ENCODE data around the gene NDUFAF8. TPM values are rescaled to one million over a fixed set of nuclear protein-coding genes. Genes with fewer than 3 reads are reported as not detected.

Gene NDUFAF8
- total RNA-seq, 1 experiment from 2014 or later: 102 TPM

GRCh38 chr17:81277421-81277820, 38.3 kb downstream of the NDUFAF8 start:
- intact Hi-C loops (cut with micrococcal nuclease): no loop called here
- TF ChIP-seq ZNF274 (IDR thresholded peaks at IDR 0.05; ENCODE audit: low read depth, low read length): no peak
- TF ChIP-seq RAD21 (IDR thresholded peaks at IDR 0.05; ENCODE audit: low read depth): no peak
- RAD21 ChIA-PET (ENCODE audit: low non-redundant PET in 1 of 2, low total read pairs in 2 of 2, uncharacterized antibody in 2 of 2, unreplicated experiment in 2 of 2): no interaction called here

GRCh38 chr17:81277946-81278693, 39.0 kb downstream of the NDUFAF8 start:
- H3K4me3 ChIP-seq (replicated peaks in 1 of 2; ENCODE audit: low read depth in 1 of 2, low read length in 2 of 2): no peak overlapping the region
- BruUV-seq (replicated peaks): no TSS peak
- H2AFZ ChIP-seq (ENCODE audit: low read depth, low read length, poor library complexity, severe bottlenecking): no peak overlapping the region
- peaks cover 42 to 54% of the 10 kb centered on the region in 2 experiments; a peak in 3 of 4 replicates for H3K36me3 ChIP-seq (ENCODE audit: control insufficient read depth in 1 of 2, insufficient read depth in 2 of 2, low read length in 2 of 2)
- no peak overlapping the region for H3K27ac ChIP-seq (ENCODE audit: low read depth, low read length)
- no peak overlapping the region for H3K9ac ChIP-seq (ENCODE audit: low read length)
- no peaks in the 10 kb centered on the region for H3K4me1 ChIP-seq (ENCODE audit: control insufficient read depth in 1 of 2, insufficient read depth in 2 of 2, low read length in 2 of 2)
- no peaks in the 10 kb centered on the region for H3K9me2 ChIP-seq (ENCODE audit: insufficient read depth)
- H3K27me3 ChIP-seq (ENCODE audit: insufficient read depth, low read length): no peaks in the 10 kb centered on the region
- no peak for TF ChIP-seq YY1 (IDR thresholded peaks at IDR 0.05; ENCODE audit: extremely low read depth, insufficient replicate concordance, low read depth, low read length)
- no peak for TF ChIP-seq POLR2AphosphoS5 (IDR thresholded peaks at IDR 0.05; ENCODE audit: low read depth, low read length)
- no peak for TF ChIP-seq ZFX (IDR thresholded peaks at IDR 0.05)
- no peak for TF ChIP-seq CTCF (IDR thresholded peaks at IDR 0.05 in 2 of 3, conservative IDR thresholded peaks at IDR 0.05 in 1 of 3; ENCODE audit: borderline replicate concordance in 1 of 3, insufficient read depth in 1 of 3, low read depth in 2 of 3, low read length in 2 of 3)
- no peaks in the 10 kb centered on the region for H3K9me3 ChIP-seq (ENCODE audit: control insufficient read depth in 1 of 2, insufficient read depth in 1 of 2, low read depth in 1 of 2, low read length in 2 of 2)
- DNase-seq (ENCODE audit: low read depth, low spot score) (no peak), ATAC-seq (no peak)
- CTCF ChIA-PET: no interaction called here
- intact Hi-C loops (cut with micrococcal nuclease): no loop called here
- POLR2A ChIA-PET: no interaction called here
- H4K20me1 ChIP-seq (ENCODE audit: insufficient read depth): no peaks in the 10 kb centered on the region
- H3K4me2 ChIP-seq (ENCODE audit: low read length): no peak overlapping the region
- H3K79me2 ChIP-seq (ENCODE audit: insufficient read depth, low read length): peaks cover 17% of the 10 kb centered on the region; the same call in 1 of the 2 replicates
- RAD21 ChIA-PET (ENCODE audit: low non-redundant PET in 1 of 2, low total read pairs in 2 of 2, uncharacterized antibody in 2 of 2, unreplicated experiment in 2 of 2): no interaction called here

More at GRCh38 chr17:81277421-81277820, 38.3 kb downstream of the NDUFAF8 start:
- ChIA-PET CTCF (no interaction called here), POLR2A (no interaction called here)
- H3K27me3 ChIP-seq (ENCODE audit: insufficient read depth, low read length): no peaks in the 10 kb centered on the region
- no peak for ATAC-seq
- no peaks in the 10 kb centered on the region for H3K9me3 ChIP-seq (ENCODE audit: control insufficient read depth in 1 of 2, insufficient read depth in 1 of 2, low read depth in 1 of 2, low read length in 2 of 2)
- BruUV-seq (replicated peaks): no TSS peak
- H3K36me3 ChIP-seq (ENCODE audit: control insufficient read depth in 1 of 2, insufficient read depth in 2 of 2, low read length in 2 of 2): peaks cover 49 to 51% of the 10 kb centered on the region in 2 experiments; a peak in 3 of 4 replicates
- H3K27ac ChIP-seq (ENCODE audit: low read depth, low read length): no peak overlapping the region
- H3K79me2 ChIP-seq (ENCODE audit: insufficient read depth, low read length): peaks cover 17% of the 10 kb centered on the region; the same call in 1 of the 2 replicates
- no peak for DNase-seq (ENCODE audit: low read depth, low spot score)
- H3K9me2 ChIP-seq (ENCODE audit: insufficient read depth): no peaks in the 10 kb centered on the region
- no peak overlapping the region for H3K9ac ChIP-seq (ENCODE audit: low read length)
- no peaks in the 10 kb centered on the region for H4K20me1 ChIP-seq (ENCODE audit: insufficient read depth)
- H3K4me1 ChIP-seq (ENCODE audit: control insufficient read depth in 1 of 2, insufficient read depth in 2 of 2, low read length in 2 of 2): no peaks in the 10 kb centered on the region
- no peak overlapping the region for H3K4me3 ChIP-seq (replicated peaks in 1 of 2; ENCODE audit: low read depth in 1 of 2, low read length in 2 of 2)
- H3K4me2 ChIP-seq (ENCODE audit: low read length): no peak overlapping the region
- H2AFZ ChIP-seq (ENCODE audit: low read depth, low read length, poor library complexity, severe bottlenecking): no peak overlapping the region

All from HCT116 (cell line).